Neural cell (in vitro differentiated cells): ENCODE measurements around the gene NCF2.

Experiments used
- EP300 ChIP-seq: fragments of 450-650 bp; conservative IDR thresholded peaks from 2 replicates; pipeline ENCODE4 v1.6.1; 2014; ENCODE audit warnings: antibody characterized with exemption, mild to moderate bottlenecking, moderate library complexity; ENCODE audit not compliant: poor library complexity, severe bottlenecking
- RAD21 ChIP-seq: fragments of 450-650 bp; conservative IDR thresholded peaks from 2 replicates; pipeline ENCODE4 v1.6.1; 2014; ENCODE audit warnings: antibody characterized with exemption, mild to moderate bottlenecking, moderate library complexity
- TF ChIP-seq, protein P1 (sequence below): fragments of 450-650 bp; IDR thresholded peaks from 2 replicates; pipeline ENCODE4 v1.5.1; 2014; ENCODE audit warnings: antibody characterized with exemption, mild to moderate bottlenecking, moderate library complexity; ENCODE audit not compliant: poor library complexity, severe bottlenecking
- TF ChIP-seq, protein P2 (sequence below): IDR thresholded peaks from 2 replicates; pipeline ENCODE4 v1.6.1; 2012; ENCODE audit warnings: borderline replicate concordance

GRCh38 chr1:183546427-183546826, 43.8 kb downstream of the NCF2 start:
- TF ChIP-seq, protein P1, sequence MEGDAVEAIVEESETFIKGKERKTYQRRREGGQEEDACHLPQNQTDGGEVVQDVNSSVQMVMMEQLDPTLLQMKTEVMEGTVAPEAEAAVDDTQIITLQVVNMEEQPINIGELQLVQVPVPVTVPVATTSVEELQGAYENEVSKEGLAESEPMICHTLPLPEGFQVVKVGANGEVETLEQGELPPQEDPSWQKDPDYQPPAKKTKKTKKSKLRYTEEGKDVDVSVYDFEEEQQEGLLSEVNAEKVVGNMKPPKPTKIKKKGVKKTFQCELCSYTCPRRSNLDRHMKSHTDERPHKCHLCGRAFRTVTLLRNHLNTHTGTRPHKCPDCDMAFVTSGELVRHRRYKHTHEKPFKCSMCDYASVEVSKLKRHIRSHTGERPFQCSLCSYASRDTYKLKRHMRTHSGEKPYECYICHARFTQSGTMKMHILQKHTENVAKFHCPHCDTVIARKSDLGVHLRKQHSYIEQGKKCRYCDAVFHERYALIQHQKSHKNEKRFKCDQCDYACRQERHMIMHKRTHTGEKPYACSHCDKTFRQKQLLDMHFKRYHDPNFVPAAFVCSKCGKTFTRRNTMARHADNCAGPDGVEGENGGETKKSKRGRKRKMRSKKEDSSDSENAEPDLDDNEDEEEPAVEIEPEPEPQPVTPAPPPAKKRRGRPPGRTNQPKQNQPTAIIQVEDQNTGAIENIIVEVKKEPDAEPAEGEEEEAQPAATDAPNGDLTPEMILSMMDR, result no peak
- TF ChIP-seq EP300 (no peak), RAD21 (no peak)
- TF ChIP-seq, protein P2, sequence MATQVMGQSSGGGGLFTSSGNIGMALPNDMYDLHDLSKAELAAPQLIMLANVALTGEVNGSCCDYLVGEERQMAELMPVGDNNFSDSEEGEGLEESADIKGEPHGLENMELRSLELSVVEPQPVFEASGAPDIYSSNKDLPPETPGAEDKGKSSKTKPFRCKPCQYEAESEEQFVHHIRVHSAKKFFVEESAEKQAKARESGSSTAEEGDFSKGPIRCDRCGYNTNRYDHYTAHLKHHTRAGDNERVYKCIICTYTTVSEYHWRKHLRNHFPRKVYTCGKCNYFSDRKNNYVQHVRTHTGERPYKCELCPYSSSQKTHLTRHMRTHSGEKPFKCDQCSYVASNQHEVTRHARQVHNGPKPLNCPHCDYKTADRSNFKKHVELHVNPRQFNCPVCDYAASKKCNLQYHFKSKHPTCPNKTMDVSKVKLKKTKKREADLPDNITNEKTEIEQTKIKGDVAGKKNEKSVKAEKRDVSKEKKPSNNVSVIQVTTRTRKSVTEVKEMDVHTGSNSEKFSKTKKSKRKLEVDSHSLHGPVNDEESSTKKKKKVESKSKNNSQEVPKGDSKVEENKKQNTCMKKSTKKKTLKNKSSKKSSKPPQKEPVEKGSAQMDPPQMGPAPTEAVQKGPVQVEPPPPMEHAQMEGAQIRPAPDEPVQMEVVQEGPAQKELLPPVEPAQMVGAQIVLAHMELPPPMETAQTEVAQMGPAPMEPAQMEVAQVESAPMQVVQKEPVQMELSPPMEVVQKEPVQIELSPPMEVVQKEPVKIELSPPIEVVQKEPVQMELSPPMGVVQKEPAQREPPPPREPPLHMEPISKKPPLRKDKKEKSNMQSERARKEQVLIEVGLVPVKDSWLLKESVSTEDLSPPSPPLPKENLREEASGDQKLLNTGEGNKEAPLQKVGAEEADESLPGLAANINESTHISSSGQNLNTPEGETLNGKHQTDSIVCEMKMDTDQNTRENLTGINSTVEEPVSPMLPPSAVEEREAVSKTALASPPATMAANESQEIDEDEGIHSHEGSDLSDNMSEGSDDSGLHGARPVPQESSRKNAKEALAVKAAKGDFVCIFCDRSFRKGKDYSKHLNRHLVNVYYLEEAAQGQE, result no peak
